Measurements from ENCODE around the gene PRR27. TPM values are rescaled to one million over a fixed set of nuclear protein-coding genes. Genes with fewer than 3 reads are reported as not detected.

Gene PRR27
- total RNA-seq, 1 experiment from 2014 or later = not detected

GRCh38 chr4:70152088-70152487 lies 1.9 kb upstream of the PRR27 start:
- POLR2A ChIA-PET = no interaction called here
- Histone ChIP-seq H3K36me3 (ENCODE audit: control insufficient read depth, insufficient read depth, low read length) (no peaks in the 10 kb centered on the region), H3K9me3 (ENCODE audit: control insufficient read depth, insufficient read depth, low read depth, low read length) (no peaks in the 10 kb centered on the region), H3K27ac (ENCODE audit: low read length) (no peak overlapping the region), H3K27me3 (ENCODE audit: control insufficient read depth, insufficient read depth, low read length) (no peaks in the 10 kb centered on the region), H3K4me3 (ENCODE audit: low read depth in 2 of 2, low read length in 2 of 2) (no peak overlapping the region), H3K4me1 (ENCODE audit: control insufficient read depth, insufficient read depth, low read length) (no peaks in the 10 kb centered on the region)
- BruUV-seq (replicated peaks) = no TSS peak
- DNase-seq (ENCODE audit: low read depth, low spot score) (no peak), ATAC-seq (no peak)
- in situ Hi-C loops (cut with HindIII; ENCODE audit: low pct_unique_long_range_greater_than_20kb, low sequenced_read_pairs) = no loop called here
- intact Hi-C loops (cut with micrococcal nuclease; ENCODE audit: unreplicated experiment) = no loop called here
- TF ChIP-seq POLR2AphosphoS5 (IDR thresholded peaks at IDR 0.05; ENCODE audit: low read depth, low read length) (no peak), CTCF (IDR thresholded peaks at IDR 0.05) (no peak), TCF7L2 (IDR thresholded peaks at IDR 0.05; ENCODE audit: low read depth, low read length) (no peak), SIN3A (IDR thresholded peaks at IDR 0.05; ENCODE audit: borderline replicate concordance, insufficient read depth, low read depth, low read length) (no peak), REST (IDR thresholded peaks at IDR 0.05; ENCODE audit: insufficient read depth in 1 of 2, low read depth in 2 of 2, low read length in 1 of 2) (no peak)
- CTCF ChIA-PET = no interaction called here

GRCh38 chr4:70158576-70158975 lies 4.5 kb downstream of the PRR27 start:
- in situ Hi-C loops (cut with HindIII; ENCODE audit: low pct_unique_long_range_greater_than_20kb, low sequenced_read_pairs) (no loop called here), intact Hi-C loops (cut with micrococcal nuclease; ENCODE audit: unreplicated experiment) (no loop called here)
- CTCF ChIA-PET = no interaction called here
- H3K27me3 ChIP-seq (ENCODE audit: control insufficient read depth, insufficient read depth, low read length) = no peaks in the 10 kb centered on the region
- TF ChIP-seq SIN3A (IDR thresholded peaks at IDR 0.05; ENCODE audit: borderline replicate concordance, insufficient read depth, low read depth, low read length) (no peak), REST (IDR thresholded peaks at IDR 0.05; ENCODE audit: insufficient read depth in 1 of 2, low read depth in 2 of 2, low read length in 1 of 2) (no peak)
- no peaks in the 10 kb centered on the region for H3K36me3 ChIP-seq (ENCODE audit: control insufficient read depth, insufficient read depth, low read length)
- DNase-seq (ENCODE audit: low read depth, low spot score) (no peak), ATAC-seq (no peak)
- H3K4me3 ChIP-seq (ENCODE audit: low read depth in 2 of 2, low read length in 2 of 2) = no peak overlapping the region
- POLR2A ChIA-PET = no interaction called here
- no TSS peak for BruUV-seq (replicated peaks)
- H3K4me1 ChIP-seq (ENCODE audit: control insufficient read depth, insufficient read depth, low read length) = no peaks in the 10 kb centered on the region
- H3K9me3 ChIP-seq (ENCODE audit: control insufficient read depth, insufficient read depth, low read depth, low read length) = no peaks in the 10 kb centered on the region
- H3K27ac ChIP-seq (ENCODE audit: low read length) = no peak overlapping the region
